Neural cell (in vitro differentiated cells): ENCODE data around the gene MYMK. TPM values are rescaled to one million over a fixed set of nuclear protein-coding genes. Genes with fewer than 3 reads are reported as not detected.

ENCODE experiments used
- H2AFZ ChIP-seq: fragments of 200-600, 300-800 bp; sonication (generic), shearing (Covaris generic); 2 replicates; pipeline ENCODE4 v1.6.0; 2014; ENCODE audit warnings: low read depth, mild to moderate bottlenecking, antibody characterized with exemption, low read length, moderate library complexity
- H3F3A ChIP-seq: fragments of 200-600 bp; shearing (Covaris generic); 2 replicates; pipeline ENCODE4 v1.6.1; 2016; ENCODE audit warnings: mild to moderate bottlenecking, moderate library complexity, mixed read lengths, antibody characterized with exemption, low read length; ENCODE audit not compliant: insufficient read depth, poor library complexity, severe bottlenecking
- H3K27ac ChIP-seq: fragments of 200-600, 300-800 bp; sonication (generic), shearing (Covaris generic); 2 replicates; pipeline ENCODE4 v1.5.1; 2014; ENCODE audit warnings: mild to moderate bottlenecking, low read length, moderate library complexity
- H3K27me3 ChIP-seq: fragments of 300-800, 200-600 bp; sonication (generic), shearing (Covaris generic); 2 replicates; pipeline ENCODE4 v1.6.0; 2014; ENCODE audit warnings: mild to moderate bottlenecking, low read depth, low read length, moderate library complexity; ENCODE audit not compliant: insufficient read depth
- H3K36me3 ChIP-seq: fragments of 300-800, 200-600 bp; sonication (generic), shearing (Covaris generic); 2 replicates; pipeline ENCODE4 v1.5.1; 2014; ENCODE audit warnings: mild to moderate bottlenecking, antibody characterized with exemption, low read length, moderate library complexity; ENCODE audit not compliant: insufficient read depth
- H3K4me2 ChIP-seq: fragments of 300-800, 200-600 bp; sonication (generic), shearing (Covaris generic); 2 replicates; pipeline ENCODE4 v1.6.0; 2014; ENCODE audit warnings: mild to moderate bottlenecking, low read length
- H3K4me3 ChIP-seq: fragments of 300-800, 200-600 bp; sonication (generic), shearing (Covaris generic); 2 replicates; pipeline ENCODE4 v1.5.1; 2014; ENCODE audit warnings: mild to moderate bottlenecking, low read length, moderate library complexity
- H3K79me2 ChIP-seq: fragments of 200-600 bp; shearing (Covaris generic); replicated peaks from 2 replicates; pipeline ENCODE4 v1.6.0; 2014; ENCODE audit warnings: mild to moderate bottlenecking, low read length, moderate library complexity; ENCODE audit not compliant: insufficient read depth
- H3K9ac ChIP-seq: fragments of 300-800, 200-600 bp; sonication (generic), shearing (Covaris generic); 2 replicates; pipeline ENCODE4 v1.6.1; 2016; ENCODE audit warnings: mild to moderate bottlenecking, low read length, mixed read lengths
- H3K9me2 ChIP-seq: fragments of 200-600 bp; shearing (Covaris generic); 2 replicates; pipeline ENCODE4 v1.6.1; 2016; ENCODE audit warnings: mild to moderate bottlenecking, low read length, mixed read lengths; ENCODE audit not compliant: insufficient read depth
- H3K9me3 ChIP-seq: fragments of 200-600, 300-800 bp; sonication (generic), shearing (Covaris generic); 2 replicates; pipeline ENCODE4 v1.6.1; 2016; ENCODE audit warnings: mild to moderate bottlenecking, mixed run types, low read length, moderate library complexity, mixed read lengths
- H4K20me1 ChIP-seq: fragments of 200-600 bp; shearing (Covaris generic); 2 replicates; pipeline ENCODE4 v1.6.1; 2016; ENCODE audit warnings: mild to moderate bottlenecking, mixed run types; ENCODE audit not compliant: insufficient read depth
- CTCF ChIP-seq: fragments of 450-650 bp; IDR thresholded peaks from 2 replicates; pipeline ENCODE4 v1.5.1; 2014; ENCODE audit warnings: antibody characterized with exemption, mild to moderate bottlenecking, moderate library complexity; ENCODE audit not compliant: poor library complexity, severe bottlenecking
- EP300 ChIP-seq: fragments of 450-650 bp; conservative IDR thresholded peaks from 2 replicates; pipeline ENCODE4 v1.6.1; 2014; ENCODE audit warnings: antibody characterized with exemption, mild to moderate bottlenecking, moderate library complexity; ENCODE audit not compliant: poor library complexity, severe bottlenecking
- EZH2 ChIP-seq: fragments of 200-600, 300-800 bp; shearing (Covaris generic), sonication (generic); IDR thresholded peaks from 2 replicates; pipeline ENCODE4 v1.6.1; 2014; ENCODE audit warnings: antibody characterized with exemption, low read length, borderline replicate concordance, mild to moderate bottlenecking; ENCODE audit not compliant: insufficient read depth, poor library complexity, severe bottlenecking
- MXI1 ChIP-seq: fragments of 450-650 bp; conservative IDR thresholded peaks from 2 replicates; pipeline ENCODE4 v1.6.1; 2014; ENCODE audit warnings: antibody characterized with exemption, mild to moderate bottlenecking; ENCODE audit not compliant: poor library complexity, severe bottlenecking
- POLR2AphosphoS5 ChIP-seq: IDR thresholded peaks from 2 replicates; pipeline ENCODE4 v1.6.1; 2012
- RAD21 ChIP-seq: fragments of 450-650 bp; conservative IDR thresholded peaks from 2 replicates; pipeline ENCODE4 v1.6.1; 2014; ENCODE audit warnings: antibody characterized with exemption, mild to moderate bottlenecking, moderate library complexity
- REST ChIP-seq: IDR thresholded peaks from 2 replicates; pipeline ENCODE4 v1.6.1; 2012; ENCODE audit warnings: borderline replicate concordance
- TAF1 ChIP-seq: IDR thresholded peaks from 2 replicates; pipeline ENCODE4 v1.6.1; 2012; ENCODE audit warnings: low read depth
- polyA plus RNA-seq: library from polyadenylated mRNA; depleted of rRNA; stranded (reverse); fragments of >200 nt; gene quantifications from 2 replicates; pipeline ENCODE4 v1.2.3, GENCODE V29; 2014

MYMK gene
- polyA plus RNA-seq, 1 donor from 2014 or later = not detected

DNA sequence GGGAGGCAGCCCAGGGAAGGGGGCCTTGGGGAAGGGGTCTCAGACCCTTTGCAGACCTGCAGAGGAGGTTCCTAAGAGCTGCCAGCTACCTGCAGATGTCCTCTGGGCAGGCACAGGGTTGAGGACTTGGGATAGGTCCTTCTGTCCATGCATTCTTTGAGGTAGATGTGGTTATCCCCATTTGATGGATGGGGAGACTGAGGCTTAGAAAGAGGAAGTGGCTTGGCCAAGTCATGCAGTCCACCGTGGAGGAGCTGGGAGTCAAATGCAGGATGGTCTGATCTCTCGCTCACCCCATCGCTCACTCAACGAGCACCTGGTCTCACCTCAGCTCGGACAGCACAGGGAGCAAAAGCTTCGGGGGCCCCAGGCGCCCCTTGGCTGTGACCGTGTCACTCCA is 30.0 kb upstream of the MYMK start:
- Histone ChIP-seq H3K9me2 (no peaks in the 10 kb centered on the region), H4K20me1 (no peaks in the 10 kb centered on the region), H3K4me3 (no peak overlapping the region), H2AFZ (no peak overlapping the region), H3K9me3 (no peaks in the 10 kb centered on the region), H3K79me2 (no peaks in the 10 kb centered on the region), H3F3A (no peaks in the 10 kb centered on the region), H3K9ac (no peak overlapping the region), H3K27me3 (no peaks in the 10 kb centered on the region), H3K27ac (no peak overlapping the region), H3K4me2 (no peak overlapping the region), H3K36me3 (no peaks in the 10 kb centered on the region)
- TF ChIP-seq TAF1 (no peak), EP300 (no peak), POLR2AphosphoS5 (no peak), MXI1 (no peak), EZH2 (no peak)

- no peaks in the 10 kb centered on the region for H3K9me3 ChIP-seq
- TF ChIP-seq TAF1 = no peak
- no peak for TF ChIP-seq REST
- no peak for TF ChIP-seq CTCF
- TF ChIP-seq MXI1 = no peak
- no peak for TF ChIP-seq POLR2AphosphoS5
- no peak for TF ChIP-seq EZH2
- no peak for TF ChIP-seq RAD21
- no peak overlapping the region for H3K9ac ChIP-seq
- no peak overlapping the region for H3K4me3 ChIP-seq
- H3K36me3 ChIP-seq = no peaks in the 10 kb centered on the region
- no peaks in the 10 kb centered on the region for H3K9me2 ChIP-seq
- no peaks in the 10 kb centered on the region for H4K20me1 ChIP-seq
- no peak overlapping the region for H3K4me2 ChIP-seq
- no peaks in the 10 kb centered on the region for H3K27me3 ChIP-seq
- H3K79me2 ChIP-seq = no peaks in the 10 kb centered on the region
- no peak overlapping the region for H3K27ac ChIP-seq
- H3F3A ChIP-seq = no peaks in the 10 kb centered on the region
- no peak overlapping the region for H2AFZ ChIP-seq
These were observed 29.4 kb upstream of the MYMK start for GRCh38 chr9:133553973-133554713.

- H3K9me2 ChIP-seq = no peaks in the 10 kb centered on the region
- no peak overlapping the region for H3K27ac ChIP-seq
- no peak overlapping the region for H2AFZ ChIP-seq
- H3K79me2 ChIP-seq = no peaks in the 10 kb centered on the region
- H3K36me3 ChIP-seq = no peaks in the 10 kb centered on the region
- no peaks in the 10 kb centered on the region for H4K20me1 ChIP-seq
- H3F3A ChIP-seq = no peaks in the 10 kb centered on the region
- no peak overlapping the region for H3K9ac ChIP-seq
- H3K27me3 ChIP-seq = no peaks in the 10 kb centered on the region
- no peak overlapping the region for H3K4me3 ChIP-seq
- no peaks in the 10 kb centered on the region for H3K9me3 ChIP-seq
- TF ChIP-seq MXI1 (no peak), RAD21 (no peak), CTCF (no peak), TAF1 (no peak), EP300 (no peak)
- H3K4me2 ChIP-seq = no peak overlapping the region
These were observed 28.4 kb upstream of the MYMK start for GRCh38 chr9:133553123-133553522.
